ENCODE results near the gene C1orf21. TPM values are rescaled to one million over a fixed set of nuclear protein-coding genes. Genes with fewer than 3 reads are reported as not detected.

C1orf21 gene
- polyA plus RNA-seq, 3 donors, result 0.23 to 1.1 (median 0.28) TPM

DNA sequence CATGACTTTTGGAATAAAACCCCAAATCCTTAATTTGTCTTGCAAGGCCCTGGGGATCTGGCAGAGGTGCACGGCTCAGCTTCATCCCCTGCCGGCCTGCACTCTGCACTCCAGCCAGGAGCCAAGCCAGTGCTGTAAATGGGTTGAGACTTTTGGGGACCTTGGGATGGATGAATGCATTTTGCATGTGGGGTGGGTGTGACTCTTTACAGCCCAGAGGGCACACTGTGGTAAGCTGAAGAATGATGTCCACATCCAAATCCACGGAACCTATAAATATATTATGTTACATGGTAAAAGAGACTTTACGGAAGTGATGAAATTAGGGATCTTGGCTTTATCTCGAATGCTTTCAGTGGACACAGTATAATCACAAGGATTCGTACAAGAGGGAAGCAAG, 190.0 kb downstream of the C1orf21 start:
- TF ChIP-seq, protein P1, sequence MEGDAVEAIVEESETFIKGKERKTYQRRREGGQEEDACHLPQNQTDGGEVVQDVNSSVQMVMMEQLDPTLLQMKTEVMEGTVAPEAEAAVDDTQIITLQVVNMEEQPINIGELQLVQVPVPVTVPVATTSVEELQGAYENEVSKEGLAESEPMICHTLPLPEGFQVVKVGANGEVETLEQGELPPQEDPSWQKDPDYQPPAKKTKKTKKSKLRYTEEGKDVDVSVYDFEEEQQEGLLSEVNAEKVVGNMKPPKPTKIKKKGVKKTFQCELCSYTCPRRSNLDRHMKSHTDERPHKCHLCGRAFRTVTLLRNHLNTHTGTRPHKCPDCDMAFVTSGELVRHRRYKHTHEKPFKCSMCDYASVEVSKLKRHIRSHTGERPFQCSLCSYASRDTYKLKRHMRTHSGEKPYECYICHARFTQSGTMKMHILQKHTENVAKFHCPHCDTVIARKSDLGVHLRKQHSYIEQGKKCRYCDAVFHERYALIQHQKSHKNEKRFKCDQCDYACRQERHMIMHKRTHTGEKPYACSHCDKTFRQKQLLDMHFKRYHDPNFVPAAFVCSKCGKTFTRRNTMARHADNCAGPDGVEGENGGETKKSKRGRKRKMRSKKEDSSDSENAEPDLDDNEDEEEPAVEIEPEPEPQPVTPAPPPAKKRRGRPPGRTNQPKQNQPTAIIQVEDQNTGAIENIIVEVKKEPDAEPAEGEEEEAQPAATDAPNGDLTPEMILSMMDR (IDR thresholded peaks at IDR 0.05), result no peak
- no peak overlapping the region for H2AFZ ChIP-seq (ENCODE audit: insufficient read depth, low read depth, low read length, poor library complexity, severe bottlenecking)
- peaks cover 2 to 13% (median 5%) of the 10 kb centered on the region in 7 donors for H3K9me3 Mint-ChIP-seq
- no peak overlapping the region for H3K4me3 ChIP-seq (replicated peaks in 1 of 3; ENCODE audit: low read depth in 2 of 3, low read length in 3 of 3)
- WGBS (ENCODE audit: insufficient coverage), result 96% methylated on average over 4 of the region's 6 CpGs
- H3K27ac Mint-ChIP-seq, result no peak overlapping the region
- no peak for DNase-seq
- no peak overlapping the region for H3K9ac ChIP-seq (ENCODE audit: insufficient read depth, low read length, poor library complexity, severe bottlenecking)
- H3K4me1 ChIP-seq (ENCODE audit: control insufficient read depth in 1 of 2, insufficient read depth in 2 of 2, low read length in 2 of 2), result no peaks in the 10 kb centered on the region
- H3K27me3 Mint-ChIP-seq (ENCODE audit: low read depth in 3 of 3), result peaks cover 0 to 4% (median 0%) of the 10 kb centered on the region in 3 donors
- H3K36me3 Mint-ChIP-seq, result no peaks in the 10 kb centered on the region
- H3K4me2 ChIP-seq (replicated peaks; ENCODE audit: extremely low read depth, low read length, poor library complexity, severe bottlenecking), result no peak overlapping the region
- no peaks in the 10 kb centered on the region for H3K27me3 ChIP-seq (ENCODE audit: control insufficient read depth in 2 of 2, insufficient read depth in 2 of 2, low read length in 2 of 2)
- H3K4me1 Mint-ChIP-seq, result no peaks in the 10 kb centered on the region
- H3K27ac ChIP-seq (ENCODE audit: low read depth in 1 of 2, low read length in 2 of 2), result no peak overlapping the region
- no peaks in the 10 kb centered on the region for H3K79me2 ChIP-seq (ENCODE audit: insufficient read depth, low read length)
- no peaks in the 10 kb centered on the region for H4K20me1 ChIP-seq (ENCODE audit: insufficient read depth, low read length)
- intact Hi-C loops (cut with micrococcal nuclease), result no loop called here
- H3K9me3 ChIP-seq (replicated peaks in 1 of 2; ENCODE audit: control insufficient read depth in 1 of 2, insufficient read depth in 1 of 2, low read length in 2 of 2), result peaks cover 0 to 5% of the 10 kb centered on the region in 2 donors
- H3K36me3 ChIP-seq (replicated peaks in 1 of 2; ENCODE audit: control insufficient read depth in 1 of 2, insufficient read depth in 2 of 2, low read length in 2 of 2), result no peaks in the 10 kb centered on the region
- no peak overlapping the region for H3K4me3 Mint-ChIP-seq

DNA sequence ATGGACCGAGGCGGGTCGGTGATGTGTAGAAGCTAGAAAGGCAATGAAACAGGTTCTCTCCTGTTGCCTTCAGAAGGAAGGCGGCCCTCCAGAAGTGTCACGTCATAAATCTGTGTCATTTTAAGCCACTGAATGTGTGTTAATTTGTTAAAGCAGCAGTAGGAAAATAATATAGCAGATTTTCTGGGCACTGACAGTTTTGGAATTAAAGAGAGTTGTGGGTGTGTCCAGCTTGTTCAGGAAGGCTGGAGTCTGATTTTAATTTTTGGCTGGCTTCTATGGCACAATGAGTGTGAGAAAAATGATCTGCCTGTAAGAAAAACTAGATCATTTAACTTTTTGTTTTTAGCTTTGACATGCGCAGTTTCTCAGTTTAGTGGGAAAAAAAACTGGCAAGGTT, 190.5 kb downstream of the C1orf21 start:
- H3K4me2 ChIP-seq (replicated peaks; ENCODE audit: extremely low read depth, low read length, poor library complexity, severe bottlenecking), result no peak overlapping the region
- intact Hi-C loops (cut with micrococcal nuclease), result no loop called here
- no peaks in the 10 kb centered on the region for H4K20me1 ChIP-seq (ENCODE audit: insufficient read depth, low read length)
- TF ChIP-seq, protein P1 (IDR thresholded peaks at IDR 0.05), result no peak
- peaks cover 0 to 5% of the 10 kb centered on the region in 2 donors for H3K9me3 ChIP-seq (replicated peaks in 1 of 2; ENCODE audit: control insufficient read depth in 1 of 2, insufficient read depth in 1 of 2, low read length in 2 of 2)
- Mint-ChIP-seq H3K9me3 (peaks cover 2 to 13% (median 5%) of the 10 kb centered on the region in 7 donors), H3K27ac (no peak overlapping the region), H3K36me3 (no peaks in the 10 kb centered on the region), H3K4me1 (no peaks in the 10 kb centered on the region), H3K27me3 (ENCODE audit: low read depth in 3 of 3) (peaks cover 0 to 4% (median 0%) of the 10 kb centered on the region in 3 donors), H3K4me3 (no peak overlapping the region)
- H3K9ac ChIP-seq (ENCODE audit: insufficient read depth, low read length, poor library complexity, severe bottlenecking), result no peak overlapping the region
- no peak overlapping the region for H3K27ac ChIP-seq (ENCODE audit: low read depth in 1 of 2, low read length in 2 of 2)
- no peaks in the 10 kb centered on the region for H3K27me3 ChIP-seq (ENCODE audit: control insufficient read depth in 2 of 2, insufficient read depth in 2 of 2, low read length in 2 of 2)
- H3K36me3 ChIP-seq (replicated peaks in 1 of 2; ENCODE audit: control insufficient read depth in 1 of 2, insufficient read depth in 2 of 2, low read length in 2 of 2), result no peaks in the 10 kb centered on the region
- H3K4me1 ChIP-seq (ENCODE audit: control insufficient read depth in 1 of 2, insufficient read depth in 2 of 2, low read length in 2 of 2), result no peaks in the 10 kb centered on the region
- H3K79me2 ChIP-seq (ENCODE audit: insufficient read depth, low read length), result no peaks in the 10 kb centered on the region
- no peak overlapping the region for H3K4me3 ChIP-seq (replicated peaks in 1 of 3; ENCODE audit: low read depth in 2 of 3, low read length in 3 of 3)
- WGBS (ENCODE audit: insufficient coverage), result 92% methylated on average over 3 of the region's 6 CpGs
- no peak overlapping the region for H2AFZ ChIP-seq (ENCODE audit: insufficient read depth, low read depth, low read length, poor library complexity, severe bottlenecking)
- no peak for DNase-seq
